ENCODE data around the gene THSD7B. TPM values are rescaled to one million over a fixed set of nuclear protein-coding genes. Genes with fewer than 3 reads are reported as not detected.

Gene THSD7B, protein sequence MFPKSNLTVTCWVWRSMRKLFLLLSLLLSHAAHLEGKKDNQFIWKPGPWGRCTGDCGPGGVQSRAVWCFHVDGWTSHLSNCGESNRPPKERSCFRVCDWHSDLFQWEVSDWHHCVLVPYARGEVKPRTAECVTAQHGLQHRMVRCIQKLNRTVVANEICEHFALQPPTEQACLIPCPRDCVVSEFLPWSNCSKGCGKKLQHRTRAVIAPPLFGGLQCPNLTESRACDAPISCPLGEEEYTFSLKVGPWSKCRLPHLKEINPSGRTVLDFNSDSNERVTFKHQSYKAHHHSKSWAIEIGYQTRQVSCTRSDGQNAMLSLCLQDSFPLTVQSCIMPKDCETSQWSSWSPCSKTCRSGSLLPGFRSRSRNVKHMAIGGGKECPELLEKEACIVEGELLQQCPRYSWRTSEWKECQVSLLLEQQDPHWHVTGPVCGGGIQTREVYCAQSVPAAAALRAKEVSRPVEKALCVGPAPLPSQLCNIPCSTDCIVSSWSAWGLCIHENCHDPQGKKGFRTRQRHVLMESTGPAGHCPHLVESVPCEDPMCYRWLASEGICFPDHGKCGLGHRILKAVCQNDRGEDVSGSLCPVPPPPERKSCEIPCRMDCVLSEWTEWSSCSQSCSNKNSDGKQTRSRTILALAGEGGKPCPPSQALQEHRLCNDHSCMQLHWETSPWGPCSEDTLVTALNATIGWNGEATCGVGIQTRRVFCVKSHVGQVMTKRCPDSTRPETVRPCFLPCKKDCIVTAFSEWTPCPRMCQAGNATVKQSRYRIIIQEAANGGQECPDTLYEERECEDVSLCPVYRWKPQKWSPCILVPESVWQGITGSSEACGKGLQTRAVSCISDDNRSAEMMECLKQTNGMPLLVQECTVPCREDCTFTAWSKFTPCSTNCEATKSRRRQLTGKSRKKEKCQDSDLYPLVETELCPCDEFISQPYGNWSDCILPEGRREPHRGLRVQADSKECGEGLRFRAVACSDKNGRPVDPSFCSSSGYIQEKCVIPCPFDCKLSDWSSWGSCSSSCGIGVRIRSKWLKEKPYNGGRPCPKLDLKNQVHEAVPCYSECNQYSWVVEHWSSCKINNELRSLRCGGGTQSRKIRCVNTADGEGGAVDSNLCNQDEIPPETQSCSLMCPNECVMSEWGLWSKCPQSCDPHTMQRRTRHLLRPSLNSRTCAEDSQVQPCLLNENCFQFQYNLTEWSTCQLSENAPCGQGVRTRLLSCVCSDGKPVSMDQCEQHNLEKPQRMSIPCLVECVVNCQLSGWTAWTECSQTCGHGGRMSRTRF (N-terminal part only)
- under 1 TPM; 0.13 to 0.44 TPM for total RNA-seq
- 1 to 10 TPM; 2.4 to 4.5 (median 2.8) TPM for polyA plus RNA-seq (ENCODE audit: insufficient read length in 6 of 6)
- long read RNA-seq, donor 1 = 0 reads
- long read RNA-seq, donor 2 = 0 reads
- long read RNA-seq, donor 3 = 0 reads
- long read RNA-seq, donor 4 = 0 reads
- long read RNA-seq, donor 5 = 0 reads
- long read RNA-seq, donor 6 = 0 reads
- long read RNA-seq, donor 7 = 0 reads
- long read RNA-seq, donor 8 = 0 reads
- long read RNA-seq, donor 9 = 0 reads
- long read RNA-seq, donor 10 = 0 reads
- long read RNA-seq, donor 11, partial matches to known transcripts = 6 of 6 reads
- long read RNA-seq, donor 11, other reads (novel, unspliced or antisense) = 0 of 6 reads
- long read RNA-seq, donor 12 = 0 reads

- H3K27ac ChIP-seq = no peak within 1 kb of the TSS
- no peaks in the 10 kb centered on the region for H3K36me3 ChIP-seq
- peaks cover 35 to 87% of the 10 kb centered on the region in 2 donors for H3K27me3 ChIP-seq
- no peaks in the 10 kb centered on the region for H3K9me3 ChIP-seq
- peak within 1 kb of the TSS; percentile 15 to 30 for H3K4me3 ChIP-seq
- DNase-seq = peak in 2 of 4 donors; percentile 9 to 76
- peak; percentile 65 for ATAC-seq
- TF ChIP-seq, protein P1, sequence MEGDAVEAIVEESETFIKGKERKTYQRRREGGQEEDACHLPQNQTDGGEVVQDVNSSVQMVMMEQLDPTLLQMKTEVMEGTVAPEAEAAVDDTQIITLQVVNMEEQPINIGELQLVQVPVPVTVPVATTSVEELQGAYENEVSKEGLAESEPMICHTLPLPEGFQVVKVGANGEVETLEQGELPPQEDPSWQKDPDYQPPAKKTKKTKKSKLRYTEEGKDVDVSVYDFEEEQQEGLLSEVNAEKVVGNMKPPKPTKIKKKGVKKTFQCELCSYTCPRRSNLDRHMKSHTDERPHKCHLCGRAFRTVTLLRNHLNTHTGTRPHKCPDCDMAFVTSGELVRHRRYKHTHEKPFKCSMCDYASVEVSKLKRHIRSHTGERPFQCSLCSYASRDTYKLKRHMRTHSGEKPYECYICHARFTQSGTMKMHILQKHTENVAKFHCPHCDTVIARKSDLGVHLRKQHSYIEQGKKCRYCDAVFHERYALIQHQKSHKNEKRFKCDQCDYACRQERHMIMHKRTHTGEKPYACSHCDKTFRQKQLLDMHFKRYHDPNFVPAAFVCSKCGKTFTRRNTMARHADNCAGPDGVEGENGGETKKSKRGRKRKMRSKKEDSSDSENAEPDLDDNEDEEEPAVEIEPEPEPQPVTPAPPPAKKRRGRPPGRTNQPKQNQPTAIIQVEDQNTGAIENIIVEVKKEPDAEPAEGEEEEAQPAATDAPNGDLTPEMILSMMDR (IDR thresholded peaks at IDR 0.05) = no peak
- peaks cover 0 to 14% of the 10 kb centered on the region in 2 donors for H3K4me1 ChIP-seq
- intact Hi-C loops (cut with DNase I) = no loop called here
Observed at GRCh38 chr2:136765256-136766072, at the start of gene THSD7B. THSD7B (plus strand) TSS chr2:136765545; CDS start chr2:136882179, 116,634 bp downstream.

DNA sequence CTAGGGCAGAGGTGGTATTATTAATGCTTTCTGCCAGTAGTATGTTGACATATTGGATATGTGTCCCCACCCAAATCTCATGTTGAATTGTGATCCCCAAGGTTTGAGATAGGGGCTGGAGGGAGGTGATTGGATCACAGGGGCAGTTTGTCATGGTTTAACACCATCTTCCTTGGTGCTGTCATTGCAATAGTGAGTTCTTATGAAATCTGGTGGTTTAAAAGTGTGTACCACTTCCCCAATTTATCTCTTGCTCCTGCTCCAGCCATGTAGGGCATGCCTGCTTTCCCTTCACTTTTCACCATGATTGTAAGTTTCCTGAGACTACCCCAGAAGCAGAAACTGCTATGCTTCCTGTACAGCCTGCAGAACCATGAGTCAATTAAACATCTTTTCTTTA, 47.1 kb upstream of the THSD7B start:
- TF ChIP-seq, protein P1 (IDR thresholded peaks at IDR 0.05) = no peak
- peaks cover 0 to 2% of the 10 kb centered on the region in 2 donors for H3K9me3 ChIP-seq
- intact Hi-C loops (cut with DNase I) = no loop called here
- no peak for ATAC-seq
- no peak for DNase-seq
- no peak overlapping the region for H3K4me3 ChIP-seq
- no peaks in the 10 kb centered on the region for H3K27me3 ChIP-seq
- no peak overlapping the region for H3K27ac ChIP-seq
- no peaks in the 10 kb centered on the region for H3K36me3 ChIP-seq
- H3K4me1 ChIP-seq = no peaks in the 10 kb centered on the region

GRCh38 chr2:136727973-136728699, 37.2 kb upstream of the THSD7B start:
- no peaks in the 10 kb centered on the region for H3K9me3 ChIP-seq
- TF ChIP-seq, protein P1 (IDR thresholded peaks at IDR 0.05) = no peak
- ATAC-seq = no peak
- no peaks in the 10 kb centered on the region for H3K36me3 ChIP-seq
- no peaks in the 10 kb centered on the region for H3K4me1 ChIP-seq
- intact Hi-C loops (cut with DNase I) = no loop called here
- no peak overlapping the region for H3K27ac ChIP-seq
- peak in 1 of 4 donors; percentile 23 for DNase-seq
- H3K4me3 ChIP-seq = no peak overlapping the region
- H3K27me3 ChIP-seq = no peaks in the 10 kb centered on the region

DNA sequence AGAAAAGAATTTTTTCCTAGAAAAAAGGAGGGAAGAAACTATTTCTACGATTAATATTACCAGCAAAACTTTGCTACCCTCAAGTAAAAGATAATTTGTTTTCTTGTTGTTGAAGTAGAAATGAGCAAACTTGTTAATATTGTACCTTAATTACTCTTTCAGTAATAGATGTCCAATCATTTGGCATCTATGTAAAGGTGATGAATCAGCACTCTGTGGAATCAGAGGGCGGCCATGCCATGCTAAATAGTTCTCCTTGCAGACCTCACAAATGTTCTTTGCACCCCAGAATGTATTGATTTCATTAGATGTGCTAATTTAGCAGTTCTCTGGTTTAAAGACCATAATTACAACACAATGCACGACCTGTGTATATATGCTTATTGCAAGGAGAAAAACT, 29.1 kb upstream of the THSD7B start:
- ATAC-seq (no peak), DNase-seq (no peak)
- no peaks in the 10 kb centered on the region for H3K4me1 ChIP-seq
- H3K36me3 ChIP-seq = no peaks in the 10 kb centered on the region
- H3K9me3 ChIP-seq = no peaks in the 10 kb centered on the region
- TF ChIP-seq, protein P1 (IDR thresholded peaks at IDR 0.05) = no peak
- no peaks in the 10 kb centered on the region for H3K27me3 ChIP-seq
- intact Hi-C loops (cut with DNase I) = no loop called here
- no peak overlapping the region for H3K27ac ChIP-seq
- H3K4me3 ChIP-seq = no peak overlapping the region
